Neuronal stem cell (in vitro differentiated cells): ENCODE measurements around the gene SCARF2.
A peak's percentile ranks its signal among the peaks of the same experiment; 100 is the strongest.
"Not testable (repeated sequence)": the region's sequence is repeated elsewhere in the genome, so short reads cannot be mapped to it uniquely, and the experiment has no call there.

Source experiments
- DNase-seq: peaks from one replicate; pipeline ENCODE4 v3.0.0-alpha.2; 2013; ENCODE audit warnings: low spot score
- H2AFZ ChIP-seq: one replicate; pipeline ENCODE4 v1.6.1; 2013; ENCODE audit warnings: mild to moderate bottlenecking, low read length, inconsistent platforms
- H2AK5ac ChIP-seq: 2 replicates; pipeline ENCODE4 v1.6.1; 2013; ENCODE audit warnings: low read depth, mild to moderate bottlenecking, inconsistent platforms, low read length, moderate library complexity, mixed read lengths
- H2BK120ac ChIP-seq: 2 replicates; pipeline ENCODE4 v1.6.1; 2013; ENCODE audit warnings: low read depth, mild to moderate bottlenecking, inconsistent platforms, low read length, moderate library complexity, mixed read lengths
- H2BK12ac ChIP-seq: one replicate; pipeline ENCODE4 v1.6.1; 2013; ENCODE audit warnings: low read length, inconsistent platforms
- H2BK15ac ChIP-seq: 2 replicates; pipeline ENCODE4 v1.6.1; 2013; ENCODE audit warnings: mild to moderate bottlenecking, low read length, inconsistent platforms, mixed read lengths
- H2BK5ac ChIP-seq: one replicate; pipeline ENCODE4 v1.6.1; 2013; ENCODE audit warnings: inconsistent platforms, mild to moderate bottlenecking, low read length, moderate library complexity
- H3K14ac ChIP-seq: one replicate; pipeline ENCODE4 v1.6.1; 2013; ENCODE audit warnings: low read length, inconsistent platforms
- H3K18ac ChIP-seq: 2 replicates; pipeline ENCODE4 v1.6.1; 2013; ENCODE audit warnings: low read length, inconsistent platforms
- H3K23ac ChIP-seq: 2 replicates; pipeline ENCODE4 v1.6.1; 2013; ENCODE audit warnings: low read depth, mild to moderate bottlenecking, mixed read lengths, low read length, inconsistent platforms; ENCODE audit not compliant: poor library complexity
- H3K27ac ChIP-seq: replicated peaks from 3 replicates; pipeline ENCODE4 v1.5.1; 2013; ENCODE audit warnings: low read length, inconsistent platforms
- H3K27me3 ChIP-seq, 3 experiments: 2 replicates each; pipeline ENCODE4 v1.6.1; 2013; ENCODE audit warnings: low read length in 3 of 3, mild to moderate bottlenecking in 2 of 3, inconsistent platforms in 1 of 3, low read depth in 1 of 3, mixed read lengths in 1 of 3, moderate library complexity in 1 of 3; ENCODE audit not compliant: control insufficient read depth in 3 of 3, insufficient read depth in 3 of 3
- H3K36me3 ChIP-seq, 2 donors: replicated peaks in 1 of 2; 2 replicates each; pipeline ENCODE4 v1.6.1; 2013; ENCODE audit warnings: low read length in 2 of 2; ENCODE audit not compliant: control insufficient read depth in 2 of 2, insufficient read depth in 2 of 2
- H3K4ac ChIP-seq: 2 replicates; pipeline ENCODE4 v1.6.1; 2013; ENCODE audit warnings: inconsistent platforms, mild to moderate bottlenecking, low read length, moderate library complexity
- H3K4me1 ChIP-seq, 2 donors: 1 replicate in 1 of 2; 2 replicates in 1 of 2; pipeline ENCODE4 v1.6.1; 2013; ENCODE audit warnings: low read length in 2 of 2, low read depth in 1 of 2; ENCODE audit not compliant: control insufficient read depth in 2 of 2, insufficient read depth in 1 of 2
- H3K4me2 ChIP-seq: one replicate; pipeline ENCODE4 v1.6.1; 2013; ENCODE audit warnings: mild to moderate bottlenecking, low read length, inconsistent platforms; ENCODE audit not compliant: insufficient read depth, poor library complexity, severe bottlenecking
- H3K4me3 ChIP-seq, 2 donors: 2 replicates each; pipeline ENCODE4 v1.5.1; 2013; ENCODE audit warnings: low read length in 2 of 2, mild to moderate bottlenecking in 2 of 2, inconsistent platforms in 1 of 2, moderate library complexity in 1 of 2
- H3K79me1 ChIP-seq: one replicate; pipeline ENCODE4 v1.6.1; 2013; ENCODE audit warnings: low read depth, mild to moderate bottlenecking, inconsistent platforms, low read length, moderate library complexity
- H3K9ac ChIP-seq: one replicate; pipeline ENCODE4 v1.6.1; 2013; ENCODE audit warnings: mild to moderate bottlenecking, low read depth, low read length, inconsistent platforms; ENCODE audit not compliant: poor library complexity
- H3K9me3 ChIP-seq, 2 donors: replicated peaks in 1 of 2; 2 replicates each; pipeline versions ENCODE3 to v1.6.1; 2013; ENCODE audit warnings: low read length in 2 of 2, mild to moderate bottlenecking in 2 of 2, inconsistent platforms in 1 of 2, low read depth in 1 of 2, mixed read lengths in 1 of 2, moderate library complexity in 1 of 2; ENCODE audit not compliant: control insufficient read depth in 2 of 2, insufficient read depth in 1 of 2
- H4K8ac ChIP-seq: one replicate; pipeline ENCODE4 v1.6.1; 2013; ENCODE audit warnings: low read depth, mild to moderate bottlenecking, inconsistent platforms, low read length, moderate library complexity
- H4K91ac ChIP-seq: one replicate; pipeline ENCODE4 v1.6.1; 2013; ENCODE audit warnings: low read length, low read depth, mild to moderate bottlenecking, inconsistent platforms; ENCODE audit not compliant: poor library complexity
- WGBS, 2 donors: extraction: QIAGEN DNeasy Blood & Tissue Kit; methylation state at CpG; one replicate each; pipeline ENCODE4 v1.1.7; 2013; ENCODE audit warnings: missing lambda C conversion rate in 2 of 2, mixed read lengths in 1 of 2; ENCODE audit not compliant: insufficient read length in 2 of 2, insufficient replicate concordance in 1 of 2; ENCODE audit errors: extremely low coverage in 2 of 2; 5-methylcytosine and 5-hydroxymethylcytosine counted together

The SCARF2 gene

DNA sequence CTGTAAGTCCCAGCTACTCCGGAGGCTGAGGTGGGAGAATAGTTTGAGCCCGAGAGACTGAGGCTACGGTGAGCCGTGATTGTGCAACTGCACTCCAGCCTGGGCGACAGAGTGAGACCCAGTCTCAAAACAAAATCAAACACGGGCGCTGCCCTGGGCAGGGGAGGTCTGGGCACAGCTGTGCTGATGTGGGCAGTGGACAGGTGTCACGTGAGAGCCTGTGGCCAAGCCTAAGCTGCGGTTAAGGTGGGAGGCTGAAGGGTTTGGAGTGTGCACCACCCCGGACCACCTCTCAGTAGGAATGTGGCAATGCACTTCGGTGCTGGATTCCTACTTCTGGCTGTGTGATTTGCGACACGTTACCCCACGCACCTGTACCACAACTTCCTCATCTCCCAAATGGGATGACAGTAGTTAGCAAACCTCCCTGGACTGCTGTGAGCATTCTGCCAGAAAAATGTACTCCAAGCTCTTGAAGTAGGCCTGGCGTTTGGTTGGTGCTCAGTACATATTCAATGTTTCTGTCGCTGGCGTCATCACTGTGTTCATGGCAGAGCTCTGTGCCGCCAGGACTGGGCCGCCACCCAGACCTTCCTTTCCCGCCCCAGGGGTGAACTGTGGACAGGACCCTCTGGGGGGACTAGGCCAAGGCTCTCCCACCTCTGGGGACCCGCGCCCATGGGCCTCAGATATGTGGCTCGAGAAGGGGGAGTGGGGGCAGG lies 44.5 kb downstream of the SCARF2 start:
- Histone ChIP-seq H3K14ac (peak overlapping the region; percentile 59), H3K27ac (peak overlapping the region; percentile 65), H3K79me1 (peaks cover 8% of the 10 kb centered on the region), H3K4me3 (peak overlapping the region; percentile 20 to 74), H4K91ac (peak overlapping the region; percentile 3), H3K9ac (no peak overlapping the region), H2BK12ac (no peak overlapping the region), H3K4me2 (peak overlapping the region; percentile 63), H3K9me3 (peaks cover 2 to 7% of the 10 kb centered on the region in 2 donors), H3K18ac (peak overlapping the region; percentile 89), H2BK15ac (peak overlapping the region; percentile 62), H2BK120ac (no peak overlapping the region), H2AFZ (peak overlapping the region; percentile 93), H3K36me3 (peaks cover 1 to 24% of the 10 kb centered on the region in 2 donors), H3K27me3 (no peaks in the 10 kb centered on the region), H3K23ac (peak overlapping the region; percentile 100), H2BK5ac (no peak overlapping the region), H4K8ac (peak overlapping the region; percentile 92), H2AK5ac (peak overlapping the region; percentile 80), H3K4ac (peak overlapping the region; percentile 60), H3K4me1 (peaks cover 9 to 10% of the 10 kb centered on the region in 2 donors)
- DNase-seq = no peak
- no CpG with 5 or more reads among the region's 23 CpGs for WGBS, 2 donors

DNA sequence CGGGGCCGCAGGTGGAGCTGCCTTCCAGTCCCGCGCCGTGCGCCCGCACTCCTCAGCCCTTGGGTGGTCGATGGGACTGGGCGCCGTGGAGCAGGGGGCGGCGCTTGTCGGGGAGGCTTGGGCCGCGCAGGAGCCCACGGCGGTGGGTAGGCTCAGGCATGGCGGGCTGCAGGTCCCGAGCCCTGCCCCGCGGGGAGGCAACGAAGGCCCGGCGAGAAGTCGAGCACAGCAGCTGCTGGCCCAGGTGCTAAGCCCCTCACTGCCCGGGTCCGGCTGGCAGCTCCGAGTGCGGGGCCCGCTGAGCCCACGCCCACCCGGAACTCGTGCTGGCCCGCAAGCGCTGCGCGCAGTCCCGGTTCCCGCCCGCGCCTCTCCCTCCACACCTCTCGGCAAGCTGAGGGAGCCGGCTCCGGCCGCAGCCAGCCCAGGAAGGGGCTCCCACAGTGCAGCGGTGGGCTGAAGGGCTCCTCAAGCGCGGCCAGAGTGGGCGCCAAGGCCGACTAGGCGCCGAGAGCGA lies 45.2 kb downstream of the SCARF2 start:
- not testable (repeated sequence) for H3K27me3 ChIP-seq, H2BK5ac ChIP-seq, H3K9me3 ChIP-seq, H3K9ac ChIP-seq, H2BK15ac ChIP-seq, H2AFZ ChIP-seq, H2BK120ac ChIP-seq, H3K27ac ChIP-seq, H4K91ac ChIP-seq, DNase-seq, H2AK5ac ChIP-seq, H3K79me1 ChIP-seq, H4K8ac ChIP-seq, H2BK12ac ChIP-seq, H3K14ac ChIP-seq, H3K4me3 ChIP-seq, H3K18ac ChIP-seq, H3K4me2 ChIP-seq, H3K4ac ChIP-seq
- peaks cover 1 to 20% of the 10 kb centered on the region in 2 donors for H3K36me3 ChIP-seq
- H3K4me1 ChIP-seq = peaks cover 9 to 10% of the 10 kb centered on the region in 2 donors
- peak overlapping the region; percentile 56 for H3K23ac ChIP-seq
- WGBS, 2 donors = no CpG with 5 or more reads among the region's 53 CpGs

DNA sequence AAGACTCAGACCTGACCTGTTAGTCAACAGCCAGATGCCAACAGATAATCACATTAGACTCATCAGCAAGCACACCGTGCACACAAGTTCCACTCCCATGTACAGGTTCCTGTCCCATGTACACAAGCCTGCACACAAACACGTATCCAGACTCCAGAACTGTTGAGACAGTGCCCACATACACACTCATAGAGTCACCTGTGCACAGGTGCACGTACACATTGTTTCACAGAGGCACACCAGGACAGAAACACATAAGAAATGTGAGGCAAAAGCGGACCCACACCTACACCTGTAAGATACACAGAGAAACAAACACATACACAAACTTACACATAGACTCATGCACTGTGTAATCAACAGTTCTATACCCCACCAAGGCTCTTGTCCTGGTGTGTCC lies 46.4 kb downstream of the SCARF2 start:
- no peak for DNase-seq
- no peak overlapping the region for H3K4me3 ChIP-seq
- no peak overlapping the region for H2BK5ac ChIP-seq
- no peak overlapping the region for H2BK15ac ChIP-seq
- H2BK120ac ChIP-seq = no peak overlapping the region
- H3K9ac ChIP-seq = no peak overlapping the region
- no peak overlapping the region for H3K14ac ChIP-seq
- peaks cover 5% of the 10 kb centered on the region for H3K79me1 ChIP-seq
- no peak overlapping the region for H2AK5ac ChIP-seq
- H3K4ac ChIP-seq = no peak overlapping the region
- no peak overlapping the region for H3K23ac ChIP-seq
- peaks cover 2 to 3% of the 10 kb centered on the region in 2 donors for H3K9me3 ChIP-seq
- no peaks in the 10 kb centered on the region for H3K27me3 ChIP-seq
- no peak overlapping the region for H4K8ac ChIP-seq
- WGBS, 2 donors = no CpG with 5 or more reads among the region's 4 CpGs
- H2AFZ ChIP-seq = peak overlapping the region; percentile 26
- no peak overlapping the region for H3K18ac ChIP-seq
- H2BK12ac ChIP-seq = no peak overlapping the region
- H3K36me3 ChIP-seq = peaks cover 1 to 9% of the 10 kb centered on the region in 2 donors
- H3K4me1 ChIP-seq = peaks cover 9 to 10% of the 10 kb centered on the region in 2 donors
- no peak overlapping the region for H3K27ac ChIP-seq
- H3K4me2 ChIP-seq = no peak overlapping the region
- no peak overlapping the region for H4K91ac ChIP-seq

DNA sequence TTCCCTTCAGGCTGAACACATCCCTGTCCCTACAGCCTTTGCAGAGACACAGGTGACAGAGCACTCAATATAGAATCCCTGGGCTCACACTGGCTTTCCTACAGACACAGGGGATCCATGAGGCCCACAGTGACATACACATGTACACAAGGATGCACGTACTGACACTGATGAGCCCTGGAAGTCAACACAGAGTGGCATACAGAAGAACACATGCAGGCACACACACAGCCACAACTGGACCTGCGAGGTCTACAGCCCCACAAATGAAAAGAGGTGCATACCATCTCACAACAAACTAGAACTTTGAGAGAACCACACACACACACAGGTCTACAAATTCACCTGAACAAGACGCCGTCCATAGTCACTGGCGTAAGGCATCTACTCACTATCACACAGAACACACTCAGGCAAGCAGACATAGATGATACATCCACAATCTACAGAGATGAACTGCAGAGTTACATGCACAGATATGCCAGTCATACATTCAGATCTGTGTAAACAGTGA lies 47.2 kb downstream of the SCARF2 start:
- no peak overlapping the region for H2BK12ac ChIP-seq
- no peak overlapping the region for H2BK120ac ChIP-seq
- peak overlapping the region; percentile 12 for H3K23ac ChIP-seq
- H3K27me3 ChIP-seq = no peaks in the 10 kb centered on the region
- H3K4ac ChIP-seq = no peak overlapping the region
- no peak overlapping the region for H3K14ac ChIP-seq
- H2BK5ac ChIP-seq = no peak overlapping the region
- no CpG with 5 or more reads among the region's 5 CpGs for WGBS, 2 donors
- no peak overlapping the region for H3K27ac ChIP-seq
- H3K4me1 ChIP-seq = peaks cover 6 to 10% of the 10 kb centered on the region in 2 donors
- H4K8ac ChIP-seq = no peak overlapping the region
- H3K4me2 ChIP-seq = no peak overlapping the region
- peaks cover 1 to 5% of the 10 kb centered on the region in 2 donors for H3K36me3 ChIP-seq
- H2AFZ ChIP-seq = no peak overlapping the region
- no peak overlapping the region for H3K18ac ChIP-seq
- no peak overlapping the region for H2AK5ac ChIP-seq
- peaks cover 2 to 3% of the 10 kb centered on the region in 2 donors for H3K9me3 ChIP-seq
- no peak overlapping the region for H2BK15ac ChIP-seq
- H3K4me3 ChIP-seq = peak overlapping the region in 1 of 2 donors; percentile 14
- H4K91ac ChIP-seq = no peak overlapping the region
- no peak overlapping the region for H3K9ac ChIP-seq
- H3K79me1 ChIP-seq = peaks cover 5% of the 10 kb centered on the region
- no peak for DNase-seq
